Fibroblast of lung (primary cell): ENCODE measurements around the gene REC8.

Source experiments
- EZH2 ChIP-seq: IDR thresholded peaks from 2 replicates; pipeline ENCODE4 v1.5.1; 2012; ENCODE audit warnings: low read length, control low read depth, mild to moderate bottlenecking; ENCODE audit errors: missing control alignments
- TF ChIP-seq, protein P1 (sequence below), 2 donors: IDR thresholded peaks in 1 of 2; conservative IDR thresholded peaks in 1 of 2; 1 replicate in 1 of 2; 2 replicates in 1 of 2; pipeline ENCODE4 v1.5.1; 2011 to 2012; ENCODE audit warnings: low read length in 2 of 2, control low read depth in 1 of 2, inconsistent platforms in 1 of 2, low read depth in 1 of 2, mild to moderate bottlenecking in 1 of 2

DNA sequence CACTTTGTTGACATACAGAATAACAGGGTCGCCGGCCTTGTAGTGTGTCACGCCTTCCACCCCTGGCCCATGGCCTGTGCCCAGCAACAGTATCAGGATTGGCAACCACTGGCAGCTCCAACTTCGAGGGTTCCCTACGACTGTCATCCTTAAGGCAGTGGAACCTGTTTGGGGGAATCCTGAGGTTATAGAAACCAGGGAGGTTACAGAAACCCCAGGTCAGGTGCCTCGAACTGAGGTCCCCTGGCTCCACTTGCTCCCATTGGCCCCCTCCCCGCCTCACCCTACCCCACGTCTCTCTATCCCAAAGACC is 22.9 kb downstream of the REC8 start:
- TF ChIP-seq, protein P1, sequence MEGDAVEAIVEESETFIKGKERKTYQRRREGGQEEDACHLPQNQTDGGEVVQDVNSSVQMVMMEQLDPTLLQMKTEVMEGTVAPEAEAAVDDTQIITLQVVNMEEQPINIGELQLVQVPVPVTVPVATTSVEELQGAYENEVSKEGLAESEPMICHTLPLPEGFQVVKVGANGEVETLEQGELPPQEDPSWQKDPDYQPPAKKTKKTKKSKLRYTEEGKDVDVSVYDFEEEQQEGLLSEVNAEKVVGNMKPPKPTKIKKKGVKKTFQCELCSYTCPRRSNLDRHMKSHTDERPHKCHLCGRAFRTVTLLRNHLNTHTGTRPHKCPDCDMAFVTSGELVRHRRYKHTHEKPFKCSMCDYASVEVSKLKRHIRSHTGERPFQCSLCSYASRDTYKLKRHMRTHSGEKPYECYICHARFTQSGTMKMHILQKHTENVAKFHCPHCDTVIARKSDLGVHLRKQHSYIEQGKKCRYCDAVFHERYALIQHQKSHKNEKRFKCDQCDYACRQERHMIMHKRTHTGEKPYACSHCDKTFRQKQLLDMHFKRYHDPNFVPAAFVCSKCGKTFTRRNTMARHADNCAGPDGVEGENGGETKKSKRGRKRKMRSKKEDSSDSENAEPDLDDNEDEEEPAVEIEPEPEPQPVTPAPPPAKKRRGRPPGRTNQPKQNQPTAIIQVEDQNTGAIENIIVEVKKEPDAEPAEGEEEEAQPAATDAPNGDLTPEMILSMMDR (conservative IDR thresholded peaks at IDR 0.05 in 1 of 2, IDR thresholded peaks at IDR 0.05 in 1 of 2; ENCODE audit: low read depth in 1 of 2, low read length in 2 of 2): no peak
- no peak for TF ChIP-seq EZH2
